Activated CD8-positive, alpha-beta memory T cell treated with anti-CD3 and anti-CD28 coated beads, Interleukin-2, amount 50 U/mL, for 4 hours (primary cell): ENCODE data around the gene SLC9B1.

Source experiments
- DNase-seq: peaks from one replicate; pipeline ENCODE4 v3.0.0-alpha.2; 2020

The SLC9B1 gene, protein sequence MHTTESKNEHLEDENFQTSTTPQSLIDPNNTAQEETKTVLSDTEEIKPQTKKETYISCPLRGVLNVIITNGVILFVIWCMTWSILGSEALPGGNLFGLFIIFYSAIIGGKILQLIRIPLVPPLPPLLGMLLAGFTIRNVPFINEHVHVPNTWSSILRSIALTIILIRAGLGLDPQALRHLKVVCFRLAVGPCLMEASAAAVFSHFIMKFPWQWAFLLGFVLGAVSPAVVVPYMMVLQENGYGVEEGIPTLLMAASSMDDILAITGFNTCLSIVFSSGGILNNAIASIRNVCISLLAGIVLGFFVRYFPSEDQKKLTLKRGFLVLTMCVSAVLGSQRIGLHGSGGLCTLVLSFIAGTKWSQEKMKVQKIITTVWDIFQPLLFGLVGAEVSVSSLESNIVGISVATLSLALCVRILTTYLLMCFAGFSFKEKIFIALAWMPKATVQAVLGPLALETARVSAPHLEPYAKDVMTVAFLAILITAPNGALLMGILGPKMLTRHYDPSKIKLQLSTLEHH

DNA sequence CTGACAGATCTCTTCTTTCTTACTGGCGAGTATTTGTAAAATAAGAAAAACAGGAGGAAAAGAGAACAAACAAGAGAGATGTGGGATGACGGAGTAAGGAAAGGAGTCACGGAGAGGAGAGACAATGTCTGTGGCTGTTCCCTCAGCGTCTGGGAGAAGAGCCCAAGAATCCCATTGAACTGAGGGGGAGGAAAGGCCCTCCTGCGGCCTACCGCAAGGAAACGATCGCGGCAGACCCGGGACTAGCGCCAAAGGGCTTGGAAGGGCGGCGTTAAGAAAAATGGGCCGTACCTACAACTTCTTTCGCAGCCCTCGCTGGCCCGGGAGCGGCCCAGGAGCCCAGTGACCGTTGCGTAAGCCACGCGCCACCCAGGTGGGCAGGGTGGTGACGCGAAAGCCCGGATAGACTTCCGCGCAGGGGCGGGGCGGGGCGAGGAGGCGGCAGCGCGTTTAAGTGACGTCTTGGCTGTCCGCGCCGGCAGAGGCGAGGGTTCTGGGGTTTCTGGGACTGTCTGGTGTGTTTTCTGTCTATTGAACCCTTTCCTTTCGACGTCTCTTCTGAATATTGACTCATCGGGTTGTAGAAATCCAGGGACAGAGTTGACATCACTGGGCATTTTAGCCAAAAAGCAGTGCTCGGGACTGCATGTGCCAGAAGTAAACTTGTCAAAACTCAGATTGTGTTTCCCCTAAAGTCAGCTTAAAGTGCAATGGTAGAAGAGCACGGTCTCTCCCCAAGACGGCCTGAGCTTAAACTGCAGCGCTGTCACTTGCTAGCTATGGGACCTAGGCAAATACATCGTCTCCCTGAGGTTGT, at the start of gene SLC9B1:
TSS of gene SLC9B1 (minus strand) at position 398 of the 817 bp plus-strand sequence. CDS start 27,994 bp downstream, outside the sequence.
- DNase-seq, result peak; percentile 96

DNA sequence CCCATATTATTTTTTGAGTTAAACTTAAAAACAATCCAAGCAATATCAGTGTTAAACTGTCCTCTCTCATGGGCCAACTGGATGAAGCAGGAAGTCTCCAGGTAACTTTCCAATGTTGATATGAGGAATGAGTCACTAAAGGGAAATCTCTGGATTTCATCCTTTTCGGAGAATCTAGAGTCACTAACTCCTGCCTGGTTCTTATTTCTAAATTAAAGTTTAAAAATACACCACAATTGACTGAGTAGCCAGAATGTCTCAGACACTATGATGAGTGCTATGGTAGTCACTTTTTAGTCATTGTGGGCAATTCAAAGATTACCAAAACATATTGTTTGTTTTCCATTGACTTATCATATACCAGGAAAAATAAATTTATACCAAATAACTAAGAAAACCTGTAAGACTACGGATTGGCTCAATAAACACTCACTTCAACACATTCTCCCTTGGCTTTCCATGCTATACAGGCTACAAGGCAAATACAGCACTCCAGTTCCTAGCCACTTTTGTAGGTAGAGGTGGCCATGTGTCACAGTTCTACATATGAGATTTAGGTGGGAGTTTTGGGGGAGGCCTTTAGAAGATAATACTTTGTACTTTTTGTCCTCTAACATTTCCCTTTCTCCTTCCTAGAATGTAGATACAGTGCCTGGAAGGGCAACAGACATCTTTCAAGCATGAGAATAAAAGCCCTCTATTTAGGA, 48.5 kb upstream of the SLC9B1 start:
- DNase-seq, result no peak

DNA sequence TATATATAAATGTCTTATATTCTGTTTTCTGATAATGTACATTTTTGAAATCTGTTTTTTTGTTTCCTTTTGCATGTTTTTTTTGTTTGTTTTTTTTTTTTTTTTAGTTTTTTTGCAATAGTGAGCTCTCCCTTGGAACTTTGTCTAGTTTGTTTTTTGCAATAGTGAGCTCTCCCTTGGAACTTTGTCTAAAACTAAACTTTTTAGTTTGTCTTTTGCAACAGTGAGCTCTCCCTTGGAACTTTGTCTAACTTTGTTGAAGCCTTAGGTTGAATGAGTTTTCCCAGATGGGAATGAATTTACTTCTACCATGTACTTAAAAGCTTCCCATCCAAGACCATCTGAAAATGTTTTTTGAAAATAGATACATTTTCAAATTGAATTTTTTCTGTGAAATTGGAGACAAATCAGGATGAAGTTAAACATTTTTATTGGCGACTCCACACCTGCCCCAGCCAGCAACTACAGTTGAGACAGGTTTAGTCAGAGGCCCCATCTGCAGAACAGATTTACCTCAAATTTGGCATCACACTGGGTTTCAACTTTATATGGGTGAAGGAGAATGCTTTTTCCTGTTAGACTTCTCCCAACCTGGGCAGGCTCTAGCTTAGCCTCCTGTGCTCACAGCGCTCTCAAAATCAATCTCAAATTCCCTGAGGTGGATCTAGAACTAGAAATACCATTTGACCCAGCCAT, 41.1 kb upstream of the SLC9B1 start:
- no peak for DNase-seq

DNA sequence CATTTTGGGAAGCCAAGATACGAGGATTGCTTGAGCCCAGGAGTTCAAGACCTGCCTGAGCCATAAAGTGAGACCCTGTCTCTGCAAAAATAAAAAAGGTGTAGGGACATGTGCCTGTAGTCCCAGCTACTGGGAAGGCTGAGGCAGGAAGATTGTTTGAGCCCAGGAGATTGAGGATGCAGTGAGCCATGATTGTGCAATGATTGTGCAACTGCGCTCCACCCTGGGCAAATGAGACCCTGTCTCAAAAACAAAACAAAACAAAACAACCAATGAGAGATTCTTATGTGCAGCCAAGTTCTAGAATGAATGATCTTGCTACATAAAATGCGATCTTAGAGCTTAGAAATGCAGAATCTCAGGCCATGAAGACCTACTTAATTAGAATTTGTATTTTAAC, 34.5 kb upstream of the SLC9B1 start:
- no peak for DNase-seq

DNA sequence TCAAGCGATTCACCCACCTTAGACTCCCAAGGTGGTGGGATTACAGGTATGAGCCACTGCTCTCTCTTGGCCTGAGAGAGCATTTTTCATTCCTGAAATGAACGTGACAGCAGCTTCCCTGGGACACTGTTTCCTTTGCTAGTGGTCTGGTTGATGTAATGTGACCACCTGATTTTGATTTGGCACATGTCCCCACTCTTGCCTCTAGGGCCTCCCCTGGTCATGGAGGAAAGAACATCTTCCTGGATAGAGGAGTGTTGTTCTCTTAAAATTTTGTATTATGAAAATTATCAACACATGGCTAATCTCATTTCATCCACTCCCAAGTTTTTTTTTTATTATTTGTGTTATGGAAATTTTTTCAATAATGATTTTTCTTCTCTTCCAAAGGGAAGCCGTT, 33.3 kb upstream of the SLC9B1 start:
- DNase-seq, result no peak

DNA sequence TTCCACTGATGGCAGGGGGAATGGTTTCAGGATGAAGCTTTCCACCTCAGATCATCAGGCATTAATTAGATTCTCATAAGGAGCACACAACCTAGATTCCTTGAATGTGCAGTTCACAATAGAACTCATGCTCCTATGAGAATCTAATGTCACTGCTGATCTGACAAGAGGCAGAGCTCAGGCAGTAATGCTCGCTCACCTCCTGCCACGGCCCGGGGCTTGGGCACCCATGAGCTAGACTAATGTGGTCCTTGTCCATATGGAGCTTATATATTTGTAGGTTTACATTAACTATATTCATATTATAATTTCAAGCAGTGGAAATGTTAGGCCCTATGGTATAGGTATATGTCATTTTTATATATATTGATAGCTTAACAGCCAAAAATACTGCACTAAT, 32.6 kb upstream of the SLC9B1 start:
- DNase-seq, result no peak

DNA sequence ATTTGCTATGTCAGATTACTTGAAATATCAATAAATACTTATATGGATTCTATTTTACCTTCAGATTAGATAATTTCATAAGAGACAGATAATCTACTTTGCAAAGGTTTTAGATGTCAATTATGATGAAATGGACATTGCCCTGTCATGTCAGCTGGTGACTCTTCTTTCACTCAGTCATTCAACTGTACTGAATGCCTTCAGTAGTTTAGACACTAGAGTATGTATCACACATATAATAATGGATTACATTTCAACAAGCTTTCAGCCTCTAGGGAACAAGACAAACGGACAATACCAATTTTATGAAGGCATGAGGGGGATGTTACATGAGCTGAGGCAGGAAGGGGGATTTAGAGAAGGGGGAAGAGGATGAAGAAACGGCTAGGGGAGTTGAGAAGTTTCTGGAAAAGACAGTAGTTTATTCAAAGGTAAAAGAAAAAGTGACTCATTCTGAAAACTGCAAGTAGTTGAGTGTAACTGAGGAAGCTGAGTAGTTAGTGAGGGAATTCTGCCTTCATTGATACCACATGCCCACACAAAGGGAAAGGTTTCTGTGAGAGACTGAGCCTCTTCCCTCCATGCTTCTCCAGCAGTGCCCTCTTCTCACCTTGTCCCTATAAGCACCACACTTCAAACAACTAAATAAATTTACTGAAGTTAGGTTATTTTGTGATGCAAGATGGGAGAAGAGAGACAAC, 31.4 kb upstream of the SLC9B1 start:
- DNase-seq, result no peak

DNA sequence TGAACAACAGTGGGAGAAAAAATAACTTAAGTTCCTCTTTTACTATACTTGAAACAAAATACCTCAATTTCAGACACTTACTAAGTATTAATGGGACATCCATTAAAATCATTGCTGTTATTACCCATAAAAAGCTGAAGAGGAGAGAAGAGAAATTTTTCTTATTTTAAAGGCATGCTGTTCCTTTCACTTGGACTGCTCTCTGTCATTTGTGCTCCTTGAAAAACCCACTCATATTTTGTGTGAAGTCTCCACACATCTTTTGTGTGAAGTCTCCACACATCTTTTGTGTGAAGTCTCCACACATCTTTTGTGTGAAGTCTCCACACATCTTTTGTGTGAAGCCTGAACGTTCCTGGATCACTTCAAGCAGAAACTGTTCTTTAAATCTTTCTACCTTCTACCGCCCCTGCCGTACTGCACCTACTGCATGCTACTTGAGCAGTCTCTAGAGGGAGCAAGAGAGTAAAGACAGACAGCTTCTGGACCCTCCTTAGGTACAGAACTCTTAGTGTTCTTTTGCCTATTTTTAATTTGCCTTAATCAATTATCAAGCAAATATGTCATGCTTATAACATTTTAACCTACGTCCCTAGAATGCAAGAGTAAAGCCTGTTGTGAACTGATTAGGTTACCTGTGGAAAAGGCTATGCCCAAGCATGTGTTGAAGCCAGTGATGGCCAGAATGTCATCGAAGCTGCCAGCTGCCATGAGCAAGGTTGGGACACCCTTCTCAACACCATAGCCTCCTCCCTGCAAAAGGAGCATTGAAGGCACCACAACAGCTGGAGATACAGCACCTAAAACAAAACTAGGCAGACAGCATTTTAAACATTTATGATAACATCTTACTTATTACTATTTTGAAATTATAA, 27.1 kb upstream of the SLC9B1 start:
- peak; percentile 25 for DNase-seq

DNA sequence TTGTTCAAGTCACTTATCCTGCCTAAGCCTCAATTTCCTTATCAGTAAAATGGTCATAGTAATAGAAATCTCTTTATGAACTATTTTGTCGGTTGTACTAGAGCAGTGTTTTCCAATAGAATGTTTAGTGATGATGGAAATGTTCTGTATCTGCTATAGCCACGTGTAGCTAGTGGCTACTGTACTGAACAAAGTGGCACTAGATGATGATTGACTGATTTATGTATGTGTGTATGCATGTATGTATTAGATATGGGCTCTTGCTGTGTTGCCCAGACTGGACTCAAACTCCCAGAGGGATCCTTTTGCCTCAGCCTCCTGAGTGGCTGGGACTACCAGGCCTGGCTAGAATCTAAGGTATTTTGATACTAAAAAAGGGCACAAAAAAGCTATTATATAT, 24.7 kb upstream of the SLC9B1 start:
- no peak for DNase-seq

DNA sequence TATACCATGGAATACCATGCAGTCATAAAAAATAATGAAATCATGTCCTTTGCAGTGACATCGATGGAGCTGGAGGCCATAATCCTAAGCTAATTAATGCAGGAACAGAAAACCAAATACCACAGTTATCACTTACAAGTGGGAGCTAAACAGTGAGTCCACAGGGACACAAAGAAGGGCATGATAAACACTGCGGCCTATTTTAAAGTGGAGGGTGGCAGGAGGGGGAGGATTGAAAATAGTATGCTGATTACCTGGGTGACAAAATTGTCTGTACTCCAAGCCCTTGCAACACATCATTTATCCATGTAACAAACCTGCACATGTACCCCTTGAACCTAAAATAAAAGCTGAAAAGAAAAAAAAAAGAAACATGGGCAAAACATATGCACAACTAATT, 16.7 kb upstream of the SLC9B1 start:
- no peak for DNase-seq

DNA sequence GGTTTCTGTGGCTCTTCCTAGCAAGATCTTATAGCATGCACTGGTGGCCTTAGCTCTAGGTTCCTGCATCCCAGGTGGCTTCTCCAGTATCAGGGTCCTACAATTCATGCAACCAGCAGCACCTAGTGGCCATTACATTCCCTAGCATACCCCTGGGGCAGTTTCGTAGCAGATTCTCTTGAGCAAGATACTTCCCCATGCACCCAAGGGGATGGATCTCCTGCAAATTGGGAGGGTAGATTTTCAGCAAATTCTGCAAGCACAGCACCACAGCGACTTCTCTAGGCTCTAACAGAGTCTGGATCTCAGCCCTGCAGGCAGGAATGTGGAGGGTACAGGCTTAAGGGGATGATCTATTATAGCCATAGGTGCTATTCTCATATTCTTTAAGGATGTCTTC, 13.1 kb upstream of the SLC9B1 start:
- no peak for DNase-seq

DNA sequence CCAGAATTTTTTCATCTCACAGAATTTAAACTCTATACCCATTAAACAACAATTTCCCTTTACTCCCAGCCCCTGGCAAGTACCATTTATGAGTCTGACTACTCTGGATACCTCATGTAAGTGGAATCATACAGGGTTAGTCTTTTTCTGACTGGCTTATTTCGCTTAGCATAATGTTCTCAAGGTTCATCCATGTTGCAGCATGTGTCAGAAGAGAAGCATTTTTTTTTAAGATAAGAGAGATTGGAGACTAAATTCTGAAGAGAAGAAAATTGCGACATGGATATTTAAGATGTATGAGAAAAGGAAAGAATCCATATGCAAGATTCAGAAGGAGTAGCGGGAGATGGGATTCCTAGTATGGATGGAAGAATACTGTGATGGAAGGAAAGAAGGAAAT, 11.3 kb upstream of the SLC9B1 start:
- DNase-seq, result no peak

DNA sequence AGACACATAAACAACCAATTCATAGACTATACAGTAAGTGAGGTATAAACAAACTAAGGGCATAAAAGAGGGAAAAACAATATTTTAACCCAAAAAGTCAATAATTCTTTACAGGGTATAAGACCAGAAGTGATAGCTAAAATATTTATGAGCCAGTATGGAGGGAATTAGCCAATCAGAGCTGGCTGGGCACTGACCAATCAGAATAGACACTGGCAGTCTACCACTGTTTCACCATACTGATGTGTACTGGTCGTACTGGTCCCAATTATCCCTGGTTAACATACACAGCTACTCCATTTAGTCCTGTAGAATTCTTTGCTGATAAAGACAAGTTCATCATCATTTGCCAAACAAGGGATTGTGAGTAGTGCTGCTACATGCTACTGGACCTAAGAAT, 9.8 kb upstream of the SLC9B1 start:
- DNase-seq, result no peak

DNA sequence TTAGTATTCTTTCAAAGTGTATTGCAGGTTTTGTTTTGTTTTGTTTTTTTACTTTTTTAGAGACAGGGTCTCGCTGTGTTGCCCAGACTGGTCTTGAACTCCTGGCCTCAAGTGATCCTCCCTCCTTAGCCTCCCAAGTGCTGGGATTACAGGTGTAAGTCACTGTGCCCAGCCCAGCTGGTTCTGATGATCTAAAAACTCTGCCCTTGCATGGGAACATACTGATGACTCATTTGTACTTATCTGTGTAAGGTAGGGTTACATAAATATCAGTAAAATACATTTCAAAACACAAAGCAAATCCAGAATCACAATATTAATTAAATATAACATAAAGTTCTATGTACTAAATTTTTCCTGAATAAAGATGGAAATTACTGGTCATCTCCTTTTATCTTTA, 7.4 kb upstream of the SLC9B1 start:
- no peak for DNase-seq

DNA sequence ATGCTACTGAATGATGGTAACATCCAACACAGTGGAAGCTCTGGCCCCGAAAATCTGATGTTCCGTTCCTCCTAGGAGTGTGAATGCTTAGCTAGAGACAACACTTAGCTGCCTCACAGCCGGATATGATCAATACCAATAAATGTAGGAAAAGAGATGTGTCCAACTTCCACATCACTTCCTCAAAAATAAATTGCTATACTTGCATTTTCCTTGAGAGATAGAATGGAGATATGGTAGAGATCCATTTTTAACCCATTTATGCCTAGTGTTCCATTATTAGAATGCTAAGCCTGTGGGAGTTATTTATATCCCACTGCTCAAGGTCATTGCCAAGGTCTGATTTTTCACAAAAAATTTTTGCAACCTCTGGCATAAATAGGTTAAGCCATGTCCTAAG, 5.5 kb upstream of the SLC9B1 start:
- DNase-seq, result no peak

DNA sequence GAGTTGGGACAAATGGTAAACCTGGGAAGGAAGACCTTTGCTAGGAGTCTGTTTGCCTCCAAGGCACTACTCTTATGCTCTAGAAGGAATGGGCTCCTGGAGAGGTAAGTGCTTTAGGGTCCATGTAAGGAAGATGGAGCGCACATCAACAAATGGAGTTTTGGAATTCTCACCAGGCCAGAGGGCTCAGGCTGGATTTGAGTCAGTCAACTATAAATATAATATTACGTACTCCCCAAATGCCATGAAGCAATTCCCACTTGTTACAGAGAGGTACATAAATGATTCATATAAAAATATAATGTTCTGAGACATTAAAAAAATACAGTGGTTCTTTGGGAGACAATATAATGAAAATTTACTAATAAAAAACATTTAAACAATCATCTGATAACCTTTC, 1.6 kb upstream of the SLC9B1 start:
- DNase-seq, result no peak

DNA sequence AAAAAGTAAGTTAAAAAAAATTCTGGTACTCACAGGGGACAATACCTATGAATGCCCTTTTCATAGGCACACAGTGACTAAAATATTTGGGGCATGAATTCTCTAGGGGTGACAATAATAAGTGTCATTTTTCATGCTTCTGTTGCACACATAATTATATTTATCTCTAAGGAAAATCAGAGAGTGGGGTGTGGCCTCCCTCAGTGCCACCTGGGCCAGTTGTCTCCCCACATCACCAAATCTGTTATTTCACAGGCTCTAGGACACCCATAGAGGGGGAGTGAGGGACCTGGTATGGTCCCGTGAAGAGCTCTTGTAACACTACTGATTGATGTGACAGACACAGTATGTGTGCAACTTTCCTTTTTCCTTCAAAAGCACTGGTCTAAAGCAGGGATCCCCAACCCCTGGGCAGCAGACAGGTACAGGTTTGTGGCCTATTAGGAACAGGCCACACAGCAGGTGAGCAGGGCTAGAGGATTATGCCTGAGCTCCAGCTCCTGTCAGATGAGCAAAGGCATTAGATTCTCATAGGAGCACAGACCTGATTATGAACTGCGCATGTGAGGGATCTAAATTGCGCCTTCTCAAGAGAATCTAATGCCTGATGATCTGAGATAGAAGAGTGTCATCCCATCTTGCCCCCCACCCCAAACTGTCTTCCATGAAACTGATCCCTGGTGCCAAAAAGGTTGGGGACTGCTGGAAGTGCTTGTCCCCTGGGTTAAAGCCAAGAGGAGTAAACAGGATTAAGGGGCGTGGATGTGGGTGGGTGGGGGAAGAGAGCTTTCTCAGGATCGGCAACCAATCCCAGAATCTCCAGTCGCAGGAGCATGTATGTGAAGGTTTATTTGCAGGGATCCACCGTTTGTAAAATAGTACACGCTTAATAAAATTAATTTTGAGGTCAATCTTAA, 856 bp downstream of the SLC9B1 start:
- no peak for DNase-seq

DNA sequence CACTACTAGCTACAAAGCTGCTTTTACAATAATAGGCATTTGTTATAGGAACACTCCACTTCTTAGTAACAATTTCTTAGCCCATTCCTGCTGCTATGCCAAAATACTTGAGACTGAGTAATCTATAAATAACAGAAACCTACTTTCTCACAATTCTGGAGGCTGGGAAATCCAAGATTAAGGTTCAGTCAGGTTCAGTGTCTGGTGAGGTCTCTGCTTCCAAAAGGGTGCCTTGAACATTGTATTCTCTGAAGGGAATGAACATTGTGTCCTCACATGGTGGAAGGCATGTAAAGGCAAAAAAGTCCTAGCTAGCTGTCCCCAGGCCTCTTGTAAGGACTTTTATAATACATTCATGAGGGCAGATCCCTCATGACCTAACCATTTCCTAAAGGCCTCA, 7.0 kb downstream of the SLC9B1 start:
- no peak for DNase-seq

DNA sequence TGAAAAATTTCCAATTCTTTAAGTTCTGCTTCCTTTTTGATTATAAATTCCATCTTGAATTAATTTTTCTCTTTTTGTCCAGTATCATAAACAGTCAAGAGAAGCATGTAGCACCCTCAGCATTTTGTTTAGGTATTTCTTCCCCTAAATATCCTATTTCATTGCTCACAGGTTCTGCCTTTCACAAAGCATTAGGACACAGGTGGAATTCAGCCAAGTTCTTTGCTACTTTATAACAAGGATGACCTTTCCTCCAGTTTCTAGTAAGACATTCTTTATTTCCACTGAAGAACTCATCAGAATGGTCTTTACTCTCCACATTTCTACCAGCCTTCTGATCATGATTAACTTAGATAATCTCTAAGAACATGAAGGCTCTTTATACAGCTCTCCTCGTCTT, 7.4 kb downstream of the SLC9B1 start:
- no peak for DNase-seq
